BLaER1 (cell line): ENCODE measurements around the gene FBXL4.
"Not testable (repeated sequence)": the region's sequence is repeated elsewhere in the genome, so short reads cannot be mapped to it uniquely, and the experiment has no call there.

ENCODE experiments used
- H3K27ac ChIP-seq: shearing (Covaris generic); formaldehyde crosslinking; 2 replicates; pipeline ENCODE4 v1.8.1; 2022
- H3K27me3 ChIP-seq: shearing (Covaris generic); formaldehyde crosslinking; 2 replicates; pipeline ENCODE4 v1.8.1; 2022
- H3K36me3 ChIP-seq: shearing (Covaris generic); formaldehyde crosslinking; 2 replicates; pipeline ENCODE4 v1.8.1; 2022
- H3K4me1 ChIP-seq: shearing (Covaris generic); formaldehyde crosslinking; 2 replicates; pipeline ENCODE4 v1.8.1; 2022
- H3K4me2 ChIP-seq: shearing (Covaris generic); formaldehyde crosslinking; 2 replicates; pipeline ENCODE4 v1.8.1; 2022
- H3K4me3 ChIP-seq: shearing (Covaris generic); formaldehyde crosslinking; 2 replicates; pipeline ENCODE4 v1.8.1; 2022
- H3K9ac ChIP-seq: shearing (Covaris generic); formaldehyde crosslinking; 2 replicates; pipeline ENCODE4 v1.8.1; 2022
- H3K9me3 ChIP-seq: shearing (Covaris generic); formaldehyde crosslinking; 2 replicates; pipeline ENCODE4 v1.8.1; 2022
- H4K20me1 ChIP-seq: shearing (Covaris generic); formaldehyde crosslinking; 2 replicates; pipeline ENCODE4 v1.8.1; 2022
- Cebpa-rat ChIP-seq: shearing (Covaris generic); IDR thresholded peaks from 2 replicates; pipeline ENCODE4 v1.8.1; 2022

The FBXL4 gene

GRCh38 chr6:98931696-98932095 lies 16.1 kb downstream of the FBXL4 start:
- no peak for TF ChIP-seq Cebpa-rat
- Histone ChIP-seq H3K36me3 (peaks cover 24% of the 10 kb centered on the region), H3K27me3 (no peaks in the 10 kb centered on the region), H3K4me3 (no peak overlapping the region), H3K4me1 (peaks cover 73% of the 10 kb centered on the region), H3K27ac (no peak overlapping the region), H3K9ac (no peak overlapping the region), H3K9me3 (peaks cover 18% of the 10 kb centered on the region; the same call in 1 of the 2 replicates), H3K4me2 (peak overlapping the region; percentile 72), H4K20me1 (no peaks in the 10 kb centered on the region; the same call in 1 of the 2 replicates)

DNA sequence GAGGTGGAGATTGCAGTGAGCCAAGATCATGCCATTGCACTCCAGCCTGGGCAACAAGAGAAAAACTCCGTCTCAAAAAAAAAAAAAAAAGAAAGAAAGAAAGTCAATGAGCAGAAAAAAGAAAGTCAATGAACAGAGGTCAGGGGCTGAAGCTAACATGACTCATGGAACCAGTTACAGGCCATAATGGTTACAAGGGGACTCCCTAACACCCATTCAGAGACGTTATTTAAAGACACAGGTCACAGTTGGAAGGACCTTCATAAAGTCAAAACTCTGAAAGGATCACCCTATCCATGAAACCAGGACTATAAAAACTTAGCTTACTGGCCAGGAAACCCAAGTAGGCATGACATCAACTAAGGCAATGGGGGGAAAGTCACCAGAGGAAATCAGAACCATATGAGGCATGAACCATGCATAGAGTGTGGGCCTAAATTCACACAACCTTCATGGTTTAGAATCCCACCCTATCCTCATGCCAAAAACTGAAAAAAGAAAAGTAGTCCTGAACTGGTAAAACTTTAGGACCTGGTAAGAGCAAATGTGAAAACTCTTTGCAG lies 18.2 kb downstream of the FBXL4 start:
- no peak for TF ChIP-seq Cebpa-rat
- H3K36me3 ChIP-seq, result peaks cover 26% of the 10 kb centered on the region
- H3K4me3 ChIP-seq, result no peak overlapping the region

GRCh38 chr6:98928688-98929087 lies 19.1 kb downstream of the FBXL4 start:
- H3K4me3 ChIP-seq, result no peak overlapping the region; the same call in 1 of the 2 replicates
- H4K20me1 ChIP-seq, result no peaks in the 10 kb centered on the region; the same call in 1 of the 2 replicates
- peaks cover 28% of the 10 kb centered on the region for H3K36me3 ChIP-seq
- peaks cover 94% of the 10 kb centered on the region for H3K4me1 ChIP-seq
- H3K27me3 ChIP-seq, result no peaks in the 10 kb centered on the region
- H3K9ac ChIP-seq, result no peak overlapping the region
- peak overlapping the region; percentile 49 for H3K4me2 ChIP-seq
- H3K27ac ChIP-seq, result peak overlapping the region; percentile 45
- 0 out of 2 replicates have a peak, but pooled peaks cover 10% of the 10 kb centered on the region for H3K9me3 ChIP-seq
- TF ChIP-seq Cebpa-rat, result no peak

More for the DNA sequence above, 18.2 kb downstream of the FBXL4 start:
- 0 out of 2 replicates have a peak, but pooled peaks cover 9% of the 10 kb centered on the region for H3K9me3 ChIP-seq
- no peaks in the 10 kb centered on the region; the same call in 1 of the 2 replicates for H4K20me1 ChIP-seq
- H3K27ac ChIP-seq, result peak overlapping the region; percentile 45; the same call in 1 of the 2 replicates
- no peaks in the 10 kb centered on the region for H3K27me3 ChIP-seq
- no peak overlapping the region for H3K9ac ChIP-seq
- H3K4me1 ChIP-seq, result peaks cover 94% of the 10 kb centered on the region
- H3K4me2 ChIP-seq, result peak overlapping the region; percentile 49

DNA sequence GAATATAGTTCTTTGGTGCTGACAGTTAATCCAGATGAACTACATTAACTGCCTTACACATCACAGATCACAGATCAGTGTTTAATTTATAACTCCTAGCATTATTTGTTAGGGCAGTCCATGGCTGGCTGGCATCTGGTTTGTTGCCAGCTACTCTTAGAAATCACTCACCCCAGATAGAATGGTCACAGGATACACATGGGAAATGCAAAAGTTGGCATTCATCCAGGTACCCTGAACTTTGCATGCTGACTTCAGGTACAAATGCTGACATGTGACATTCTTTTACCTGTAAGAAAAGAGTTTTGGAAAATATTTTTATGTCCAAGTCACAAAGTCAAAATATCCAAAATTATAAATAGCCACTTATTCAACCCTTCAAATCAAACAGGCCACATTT lies 20.2 kb downstream of the FBXL4 start:
- no peak for TF ChIP-seq Cebpa-rat
- Histone ChIP-seq H3K4me2 (peak overlapping the region; percentile 64), H3K9me3 (0 out of 2 replicates have a peak, but pooled peaks cover 10% of the 10 kb centered on the region), H3K27me3 (no peaks in the 10 kb centered on the region), H3K4me3 (no peak overlapping the region), H3K9ac (no peak overlapping the region), H4K20me1 (no peaks in the 10 kb centered on the region), H3K27ac (0 out of 2 replicates have a peak overlapping the region, but pooled peaks have one; percentile 20), H3K36me3 (peaks cover 36% of the 10 kb centered on the region), H3K4me1 (peaks cover 82% of the 10 kb centered on the region)

GRCh38 chr6:98925831-98926230 lies 21.9 kb downstream of the FBXL4 start:
- Histone ChIP-seq H3K27me3 (no peaks in the 10 kb centered on the region), H3K4me2 (peak overlapping the region; percentile 66), H3K9ac (no peak overlapping the region), H3K36me3 (peaks cover 39% of the 10 kb centered on the region), H3K27ac (peak overlapping the region; percentile 42; the same call in 1 of the 2 replicates), H4K20me1 (no peaks in the 10 kb centered on the region), H3K4me3 (no peak overlapping the region), H3K9me3 (0 out of 2 replicates have a peak, but pooled peaks cover 10% of the 10 kb centered on the region), H3K4me1 (peaks cover 73% of the 10 kb centered on the region)
- no peak for TF ChIP-seq Cebpa-rat

- no peak overlapping the region for H3K4me2 ChIP-seq
- TF ChIP-seq Cebpa-rat, result no peak
- peaks cover 31% of the 10 kb centered on the region for H3K36me3 ChIP-seq
- H3K9me3 ChIP-seq, result 0 out of 2 replicates have a peak, but pooled peaks cover 10% of the 10 kb centered on the region
- no peak overlapping the region for H3K9ac ChIP-seq
- H4K20me1 ChIP-seq, result no peaks in the 10 kb centered on the region
- no peaks in the 10 kb centered on the region for H3K27me3 ChIP-seq
- H3K27ac ChIP-seq, result no peak overlapping the region
- H3K4me1 ChIP-seq, result peaks cover 61% of the 10 kb centered on the region
- no peak overlapping the region for H3K4me3 ChIP-seq
Measured at GRCh38 chr6:98924647-98925046, 23.1 kb downstream of the FBXL4 start.

DNA sequence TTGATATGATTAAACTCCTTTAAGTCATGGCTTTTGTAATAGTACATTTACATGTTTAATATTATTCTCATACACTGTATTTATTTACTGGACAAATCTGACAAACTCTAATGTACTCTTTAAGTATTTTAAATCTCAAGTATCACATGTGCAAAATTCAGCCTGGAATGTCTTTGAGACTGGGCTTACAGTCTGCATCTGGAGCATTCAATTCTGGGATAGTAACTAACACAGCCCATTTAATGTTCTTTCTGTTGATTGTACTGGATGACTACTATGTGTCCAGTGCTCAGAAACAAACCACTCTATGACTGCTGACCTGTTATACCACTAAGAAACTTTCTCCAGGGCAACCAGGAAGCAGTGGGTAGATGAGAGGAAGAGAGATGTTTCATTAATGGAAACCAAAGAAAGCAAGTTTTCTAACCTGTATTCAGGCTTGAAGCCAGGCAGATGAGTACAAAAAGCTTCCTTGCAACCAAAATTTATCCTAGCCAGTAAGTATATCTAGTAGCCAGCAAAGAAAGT lies 26.8 kb downstream of the FBXL4 start:
- no peaks in the 10 kb centered on the region for H4K20me1 ChIP-seq
- no peak for TF ChIP-seq Cebpa-rat
- 0 out of 2 replicates have a peak, but pooled peaks cover 6% of the 10 kb centered on the region for H3K9me3 ChIP-seq
- 0 out of 2 replicates have a peak overlapping the region, but pooled peaks have one; percentile 16 for H3K4me2 ChIP-seq
- H3K4me1 ChIP-seq, result peaks cover 24% of the 10 kb centered on the region
- no peak overlapping the region for H3K9ac ChIP-seq
- H3K27me3 ChIP-seq, result no peaks in the 10 kb centered on the region
- peaks cover 25% of the 10 kb centered on the region for H3K36me3 ChIP-seq
- no peak overlapping the region for H3K4me3 ChIP-seq
- H3K27ac ChIP-seq, result no peak overlapping the region

- Histone ChIP-seq H3K9me3 (peaks cover 30% of the 10 kb centered on the region), H3K36me3 (peaks cover 27% of the 10 kb centered on the region)
- H3K4me2 ChIP-seq, H4K20me1 ChIP-seq, H3K4me1 ChIP-seq, H3K9ac ChIP-seq, H3K27me3 ChIP-seq, H3K4me3 ChIP-seq, H3K27ac ChIP-seq: not testable (repeated sequence)
Measured at GRCh38 chr6:98910946-98911345, 36.8 kb downstream of the FBXL4 start.

DNA sequence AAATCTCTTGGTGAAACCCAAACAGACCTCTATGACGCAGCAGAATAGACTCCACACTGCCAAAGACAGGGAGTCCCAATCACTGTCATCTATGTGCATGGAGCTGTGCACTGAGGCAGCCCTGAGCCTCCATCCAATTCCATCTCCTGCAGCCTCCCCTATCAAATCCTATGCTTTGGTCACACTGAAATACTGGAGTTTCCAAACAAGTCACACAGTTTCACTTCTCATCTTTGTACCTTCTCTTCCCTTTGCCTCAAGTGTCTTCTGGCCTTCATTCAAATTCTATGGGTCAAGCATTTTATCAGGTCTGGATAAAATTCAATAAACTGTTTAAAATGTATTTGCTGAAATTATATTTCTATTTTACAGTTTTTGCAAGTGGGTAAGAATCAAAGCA lies 38.5 kb downstream of the FBXL4 start:
- Histone ChIP-seq H3K27me3 (no peaks in the 10 kb centered on the region), H3K4me3 (no peak overlapping the region), H3K4me2 (no peak overlapping the region), H4K20me1 (no peaks in the 10 kb centered on the region), H3K27ac (no peak overlapping the region), H3K9me3 (peaks cover 30% of the 10 kb centered on the region), H3K9ac (no peak overlapping the region), H3K36me3 (peaks cover 40% of the 10 kb centered on the region), H3K4me1 (no peaks in the 10 kb centered on the region)
- TF ChIP-seq Cebpa-rat, result no peak

GRCh38 chr6:98906342-98906741 lies 41.4 kb downstream of the FBXL4 start:
- not testable (repeated sequence) for H4K20me1 ChIP-seq

More at GRCh38 chr6:98906342-98906741, 41.4 kb downstream of the FBXL4 start:
- not testable (repeated sequence) for H3K4me2 ChIP-seq, H3K4me1 ChIP-seq, H3K27ac ChIP-seq, H3K9me3 ChIP-seq, H3K27me3 ChIP-seq, H3K4me3 ChIP-seq, H3K9ac ChIP-seq
- H3K36me3 ChIP-seq, result peaks cover 52% of the 10 kb centered on the region
